K562 (cell line): ENCODE measurements around the gene GPR107. TPM values are rescaled to one million over a fixed set of nuclear protein-coding genes. Genes with fewer than 3 reads are reported as not detected.

Experiments used
- ATAC-seq: fragments of 200-7000 bp; cut with Tn5 transposase; 3 replicates; pipeline ENCODE4 v1.9.1; 2020; ENCODE audit warnings: moderate library complexity
- BruUV-seq: library from RNA; stranded (reverse); fragments of 400-500 nt; replicated peaks from 2 replicates; lab custom pipeline; 2021; lab: Mats Ljungman, UMichigan
- CTCF ChIA-PET: fragments of 300-600 bp; formaldehyde crosslinking; extraction: SDS; loops from one replicate; lab custom pipeline; 2021; ENCODE audit warnings: low intra/inter-chr PET ratio; lab: Yijun Ruan, JAX
- POLR2A ChIA-PET: fragments of 300-600, 350-650 bp; sonication (Branson Sonifier 250); formaldehyde crosslinking; extraction: SDS; loops from one replicate; lab custom pipeline; 2021; ENCODE audit warnings: antibody characterized with exemption, inconsistent platforms; lab: Yijun Ruan, JAX
- DNase-seq, 4 experiments: peaks; one replicate each; pipeline versions ENCODE4 v3.0.0 to v3.0.0-alpha.2; 2011 to 2018; ENCODE audit warnings: low spot score in 3 of 4, mixed read lengths in 3 of 4; ENCODE audit errors: extremely low read depth in 1 of 4
- FAIRE-seq: peaks from 2 replicates; lab custom pipeline; 2011; peaks lifted over from hg19 to GRCh38; lab: Jason Lieb, UNC
- H2AFZ ChIP-seq: 2 replicates; pipeline ENCODE4 v1.6.0; 2011; ENCODE audit warnings: low read depth, low read length, control low read depth, inconsistent platforms
- H3K27ac ChIP-seq: fragments of 200-600 bp; 3 replicates; pipeline ENCODE4 v1.8.0; 2011; ENCODE audit warnings: low read depth, mild to moderate bottlenecking, control low read depth, inconsistent platforms, low read length, moderate library complexity, mixed read lengths; ENCODE audit errors: extremely low read depth
- H3K27me3 ChIP-seq, 2 experiments: fragments of 300-600 bp in 1 of 2; 2 replicates in 1 of 2; 3 replicates in 1 of 2; pipeline versions ENCODE4 v1.6.0 to v1.8.0; 2011; ENCODE audit warnings: inconsistent platforms in 2 of 2, low read length in 2 of 2, mild to moderate bottlenecking in 1 of 2, mixed read lengths in 1 of 2, moderate library complexity in 1 of 2; ENCODE audit not compliant: control insufficient read depth in 2 of 2, insufficient read depth in 2 of 2
- H3K36me3 ChIP-seq: fragments of 300-600 bp; 3 replicates; pipeline ENCODE4 v1.8.0; 2011; ENCODE audit warnings: mild to moderate bottlenecking, low read length, inconsistent platforms; ENCODE audit not compliant: control insufficient read depth, insufficient read depth
- H3K4me1 ChIP-seq, 2 experiments: fragments of 200-600 bp in 1 of 2; replicated peaks in 1 of 2; 2 replicates in 1 of 2; 3 replicates in 1 of 2; pipeline versions ENCODE4 v1.5.1 to v1.8.0; 2011; ENCODE audit warnings: inconsistent platforms in 2 of 2, low read length in 2 of 2, mild to moderate bottlenecking in 1 of 2, mixed read lengths in 1 of 2, moderate library complexity in 1 of 2; ENCODE audit not compliant: control insufficient read depth in 2 of 2, insufficient read depth in 2 of 2
- H3K4me2 ChIP-seq: 2 replicates; pipeline ENCODE4 v1.6.1; 2011; ENCODE audit warnings: low read length, control low read depth, inconsistent platforms, mixed read lengths; ENCODE audit not compliant: insufficient read depth
- H3K4me3 ChIP-seq: fragments of 200-600 bp; sonication (generic), shearing (Covaris generic); 2 replicates; pipeline ENCODE4 v1.5.1; 2016; ENCODE audit warnings: control low read depth, inconsistent platforms
- H3K79me2 ChIP-seq: fragments of 200-600 bp; 3 replicates; pipeline ENCODE4 v1.8.0; 2011; ENCODE audit warnings: low read length, inconsistent platforms; ENCODE audit not compliant: control insufficient read depth, insufficient read depth
- H3K9ac ChIP-seq, 2 experiments: 2 replicates each; pipeline versions ENCODE4 v1.6.0 to v1.6.1; 2011; ENCODE audit warnings: low read depth in 2 of 2, low read length in 2 of 2, control low read depth in 1 of 2, inconsistent platforms in 1 of 2, mild to moderate bottlenecking in 1 of 2, mixed read lengths in 1 of 2; ENCODE audit not compliant: insufficient read depth in 1 of 2
- H3K9me1 ChIP-seq: one replicate; pipeline ENCODE4 v1.6.0; 2011; ENCODE audit warnings: inconsistent platforms, mild to moderate bottlenecking, low read length, moderate library complexity; ENCODE audit not compliant: control insufficient read depth, insufficient read depth
- H3K9me3 ChIP-seq: replicated peaks from 2 replicates; pipeline ENCODE4 v1.5.1; 2011; ENCODE audit warnings: low read depth, low read length, inconsistent platforms; ENCODE audit not compliant: control insufficient read depth, insufficient read depth
- H4K20me1 ChIP-seq: replicated peaks from 2 replicates; pipeline ENCODE4 v1.6.1; 2011; ENCODE audit warnings: low read length, inconsistent platforms, mixed read lengths; ENCODE audit not compliant: control insufficient read depth, insufficient read depth
- MXD1 ChIP-seq: fragments of 250-450 bp; sonication (Bioruptor Pico); IDR thresholded peaks from 2 replicates; pipeline ENCODE4 v1.8.0; 2021; ENCODE audit warnings: borderline replicate concordance, mild to moderate bottlenecking, moderate library complexity; ENCODE audit not compliant: poor library complexity, severe bottlenecking
- STAT5A ChIP-seq: IDR thresholded peaks from 2 replicates; pipeline ENCODE4 v1.6.1; 2012; ENCODE audit warnings: low read length, inconsistent platforms, borderline replicate concordance
- ZNF586 ChIP-seq: fragments of 450-650 bp; formaldehyde crosslinking; conservative IDR thresholded peaks from 2 replicates; pipeline ENCODE4 v1.4.0; 2020; ENCODE audit warnings: mild to moderate bottlenecking, moderate library complexity
- WGBS: fragments of 100-300 bp; shearing (Covaris generic); methylation state at CpG from one replicate; pipeline ENCODE4 v1.1.6; 2016; ENCODE audit warnings: low coverage, mixed read lengths; ENCODE audit not compliant: insufficient coverage; ENCODE audit errors: missing lambda C conversion rate; 5-methylcytosine and 5-hydroxymethylcytosine counted together
- in situ Hi-C: fragments of 300-500 bp; cut with MboI; formaldehyde crosslinking; loops from 4 replicates; pipeline ENCODE4 v1.15.0; 2018; ENCODE audit warnings: inconsistent platforms, mixed read lengths
- intact Hi-C: fragments of 100-400 bp; cut with micrococcal nuclease; formaldehyde crosslinking; loops from 2 replicates; pipeline ENCODE4 v1.14.2; 2022
- polyA plus RNA-seq, 8 experiments: library from polyadenylated mRNA; depleted of rRNA in 4 of 8; stranded (reverse) in 5 of 8; unstranded in 3 of 8; fragments of >200 nt; fragmentation: Nextera tagmentation in 2 of 8; fragmentation: Illumina TruSeq in 1 of 8; extraction: Ambion mirVana in 2 of 8; extraction: Trizol in 1 of 8; gene quantifications; 2 replicates each; pipeline versions ENCODE4 v1.2.1 to v1.2.3, GENCODE V29; 2011 to 2014; ENCODE audit warnings: inconsistent platforms in 1 of 8, missing spikeins in 1 of 8
- total RNA-seq, 7 experiments: library from RNA; depleted of rRNA in 6 of 7; stranded (reverse); fragments of >200 nt in 6 of 7; fragmentation: Illumina TruSeq in 2 of 7; extraction: Trizol in 2 of 7; gene quantifications; 2 replicates each; pipeline versions ENCODE4 v1.2.1 to v1.2.3, GENCODE V29; 2011 to 2021; ENCODE audit warnings: low replicate concordance in 1 of 7
- TF ChIP-seq, protein P1 (sequence below): fragments of 450-650 bp; formaldehyde crosslinking; IDR thresholded peaks from 2 replicates; pipeline ENCODE4 v1.4.0; 2020; ENCODE audit warnings: mild to moderate bottlenecking, moderate library complexity

GPR107 gene
- total and polyA plus RNA-seq, 9 of the 15 experiments (the other 6 are each of a cell fraction or from before 2014, with no cell fraction given) = 3.2 to 34.6 (median 14.4) TPM

GRCh38 chr9:130116346-130116745 lies 62.6 kb downstream of the GPR107 start:
- CTCF ChIA-PET = no interaction called here
- no peak overlapping the region for H2AFZ ChIP-seq
- DNase-seq (no peak), ATAC-seq (no peak), FAIRE-seq (no peak)
- in situ Hi-C loops (no loop called here), intact Hi-C loops (no loop called here)
- peaks cover 16 to 18% of the 10 kb centered on the region in 2 experiments; a peak in 4 of 5 replicates for H3K4me1 ChIP-seq
- no peaks in the 10 kb centered on the region for H4K20me1 ChIP-seq
- no peaks in the 10 kb centered on the region for H3K27me3 ChIP-seq
- no peaks in the 10 kb centered on the region for H3K9me3 ChIP-seq
- H3K36me3 ChIP-seq = peaks cover 44% of the 10 kb centered on the region; the same call in 2 of the 3 replicates
- no peaks in the 10 kb centered on the region for H3K9me1 ChIP-seq
- no peak overlapping the region for H3K27ac ChIP-seq
- WGBS = 87% methylated on average over 9 of the region's 9 CpGs
- BruUV-seq = no TSS peak
- TF ChIP-seq ZNF586 (CRISPR knock-in tag) = no peak
- no peak for TF ChIP-seq MXD1 (CRISPR knock-in tag)
- TF ChIP-seq STAT5A = no peak
- H3K79me2 ChIP-seq = no peaks in the 10 kb centered on the region
- H3K4me2 ChIP-seq = no peak overlapping the region
- H3K9ac ChIP-seq = no peak overlapping the region
- POLR2A ChIA-PET = interaction anchor here (0.6 to 1.8 kb wide), 4 partner anchors 12 to 294 kb away, joined by 3 to 6 read pairs (median 4); no protein-coding TSS in a partner anchor
- no peak overlapping the region for H3K4me3 ChIP-seq

- no peaks in the 10 kb centered on the region for H3K9me1 ChIP-seq
- no peaks in the 10 kb centered on the region for H3K79me2 ChIP-seq
- POLR2A ChIA-PET = interaction anchor here (1.2 to 1.8 kb wide), 2 partner anchors 17 to 225 kb away, joined by 3 to 6 read pairs; no protein-coding TSS in a partner anchor
- no peaks in the 10 kb centered on the region for H3K27me3 ChIP-seq
- TF ChIP-seq, protein P1, sequence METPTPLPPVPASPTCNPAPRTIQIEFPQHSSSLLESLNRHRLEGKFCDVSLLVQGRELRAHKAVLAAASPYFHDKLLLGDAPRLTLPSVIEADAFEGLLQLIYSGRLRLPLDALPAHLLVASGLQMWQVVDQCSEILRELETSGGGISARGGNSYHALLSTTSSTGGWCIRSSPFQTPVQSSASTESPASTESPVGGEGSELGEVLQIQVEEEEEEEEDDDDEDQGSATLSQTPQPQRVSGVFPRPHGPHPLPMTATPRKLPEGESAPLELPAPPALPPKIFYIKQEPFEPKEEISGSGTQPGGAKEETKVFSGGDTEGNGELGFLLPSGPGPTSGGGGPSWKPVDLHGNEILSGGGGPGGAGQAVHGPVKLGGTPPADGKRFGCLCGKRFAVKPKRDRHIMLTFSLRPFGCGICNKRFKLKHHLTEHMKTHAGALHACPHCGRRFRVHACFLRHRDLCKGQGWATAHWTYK (CRISPR knock-in tag) = no peak
- no peaks in the 10 kb centered on the region for H3K9me3 ChIP-seq
- H3K4me3 ChIP-seq = no peak overlapping the region
- H2AFZ ChIP-seq = no peak overlapping the region
- BruUV-seq = no TSS peak
- 68% methylated on average over 9 of the region's 9 CpGs for WGBS
- H3K4me2 ChIP-seq = no peak overlapping the region
- in situ Hi-C loops = no loop called here
- CTCF ChIA-PET = no interaction called here
- H3K27ac ChIP-seq = no peak overlapping the region
- DNase-seq (no peak), FAIRE-seq (peak; percentile 56), ATAC-seq (no peak)
- peak overlapping the region in 1 of 2 experiments; percentile 72; a peak in 1 of 4 replicates for H3K9ac ChIP-seq
- no peaks in the 10 kb centered on the region for H4K20me1 ChIP-seq
- H3K4me1 ChIP-seq = peaks cover 9 to 10% of the 10 kb centered on the region in 2 experiments; a peak in 4 of 5 replicates
- intact Hi-C loops = no loop called here
- peaks cover 38% of the 10 kb centered on the region; the same call in 2 of the 3 replicates for H3K36me3 ChIP-seq
Measured at GRCh38 chr9:130117376-130117775, 63.7 kb downstream of the GPR107 start.
